Muscle layer of duodenum (tissue), 2 donors: ENCODE measurements around the gene SUZ12.
"Not testable (repeated sequence)": the region's sequence is repeated elsewhere in the genome, so short reads cannot be mapped to it uniquely, and the experiment has no call there.

Experiments used
- H3K27ac ChIP-seq: one replicate; pipeline ENCODE4 v1.7.0; 2013; ENCODE audit warnings: mild to moderate bottlenecking, low read length
- H3K27me3 ChIP-seq: one replicate; pipeline ENCODE4 v1.7.0; 2013; ENCODE audit warnings: low read depth, mild to moderate bottlenecking, control low read depth, low read length
- H3K36me3 ChIP-seq, 2 donors: one replicate each; pipeline ENCODE4 v1.7.0; 2013; ENCODE audit warnings: low read length in 2 of 2, control low read depth in 1 of 2, mild to moderate bottlenecking in 1 of 2; ENCODE audit not compliant: insufficient read depth in 2 of 2, control insufficient read depth in 1 of 2
- H3K4me1 ChIP-seq, 2 donors: one replicate each; pipeline ENCODE4 v1.7.0; 2013; ENCODE audit warnings: low read length in 2 of 2, mild to moderate bottlenecking in 2 of 2, control low read depth in 1 of 2, moderate library complexity in 1 of 2; ENCODE audit not compliant: insufficient read depth in 2 of 2, control insufficient read depth in 1 of 2
- H3K4me3 ChIP-seq, 2 donors: one replicate each; pipeline ENCODE4 v1.7.0; 2013; ENCODE audit warnings: low read length in 2 of 2, low read depth in 1 of 2, mild to moderate bottlenecking in 1 of 2
- H3K9me3 ChIP-seq, 2 donors: one replicate each; pipeline ENCODE4 v1.7.0; 2013; ENCODE audit warnings: low read length in 2 of 2, control low read depth in 1 of 2, mild to moderate bottlenecking in 1 of 2; ENCODE audit not compliant: control insufficient read depth in 1 of 2
- donor health status: healthy.

Gene SUZ12

DNA sequence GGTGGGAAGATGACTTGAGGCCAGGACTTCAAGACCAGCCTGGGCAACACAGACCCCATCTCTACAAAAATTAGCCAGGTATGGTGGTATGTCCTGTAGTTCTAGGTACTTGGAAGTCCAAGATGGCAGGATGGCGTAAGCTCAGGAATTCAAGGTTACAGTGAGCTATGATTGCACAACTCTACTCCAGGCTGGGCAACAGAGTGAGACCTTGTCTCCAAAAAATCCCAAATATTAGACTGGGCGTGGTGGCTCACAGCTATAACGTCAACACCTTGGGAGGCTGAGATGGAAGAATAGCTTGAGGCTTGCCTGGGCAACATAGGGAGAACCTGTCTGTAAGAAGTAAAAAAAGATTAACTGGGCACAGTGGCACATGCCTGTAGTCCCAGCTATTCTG is 30.8 kb downstream of the SUZ12 start:
- Histone ChIP-seq H3K36me3 (peaks cover 4 to 9% of the 10 kb centered on the region in 2 donors), H3K9me3 (no peaks in the 10 kb centered on the region), H3K27ac (no peak overlapping the region), H3K27me3 (no peaks in the 10 kb centered on the region), H3K4me1 (no peaks in the 10 kb centered on the region), H3K4me3 (no peak overlapping the region)

DNA sequence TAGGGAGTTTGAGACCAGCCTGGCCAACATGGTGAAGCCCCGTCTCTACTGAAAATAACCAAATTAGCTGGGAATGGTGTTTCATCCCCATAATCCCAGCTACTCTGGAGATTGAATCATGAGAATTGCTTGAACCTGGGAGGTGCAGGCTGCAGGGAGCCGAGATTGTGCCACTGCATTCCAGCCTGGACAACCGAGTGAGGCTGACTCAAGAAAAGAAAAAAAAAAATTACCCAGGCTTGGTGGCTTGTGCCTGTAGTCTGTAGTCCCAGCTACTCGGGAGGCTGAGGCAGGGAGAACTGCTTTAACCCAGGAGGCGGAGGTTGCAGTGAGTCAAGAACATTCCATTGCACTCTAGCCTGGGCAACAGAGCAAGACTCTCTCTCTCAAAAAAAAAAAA is 33.6 kb downstream of the SUZ12 start:
- H3K36me3 ChIP-seq, H3K27ac ChIP-seq, H3K9me3 ChIP-seq, H3K4me1 ChIP-seq, H3K27me3 ChIP-seq, H3K4me3 ChIP-seq: not testable (repeated sequence)

DNA sequence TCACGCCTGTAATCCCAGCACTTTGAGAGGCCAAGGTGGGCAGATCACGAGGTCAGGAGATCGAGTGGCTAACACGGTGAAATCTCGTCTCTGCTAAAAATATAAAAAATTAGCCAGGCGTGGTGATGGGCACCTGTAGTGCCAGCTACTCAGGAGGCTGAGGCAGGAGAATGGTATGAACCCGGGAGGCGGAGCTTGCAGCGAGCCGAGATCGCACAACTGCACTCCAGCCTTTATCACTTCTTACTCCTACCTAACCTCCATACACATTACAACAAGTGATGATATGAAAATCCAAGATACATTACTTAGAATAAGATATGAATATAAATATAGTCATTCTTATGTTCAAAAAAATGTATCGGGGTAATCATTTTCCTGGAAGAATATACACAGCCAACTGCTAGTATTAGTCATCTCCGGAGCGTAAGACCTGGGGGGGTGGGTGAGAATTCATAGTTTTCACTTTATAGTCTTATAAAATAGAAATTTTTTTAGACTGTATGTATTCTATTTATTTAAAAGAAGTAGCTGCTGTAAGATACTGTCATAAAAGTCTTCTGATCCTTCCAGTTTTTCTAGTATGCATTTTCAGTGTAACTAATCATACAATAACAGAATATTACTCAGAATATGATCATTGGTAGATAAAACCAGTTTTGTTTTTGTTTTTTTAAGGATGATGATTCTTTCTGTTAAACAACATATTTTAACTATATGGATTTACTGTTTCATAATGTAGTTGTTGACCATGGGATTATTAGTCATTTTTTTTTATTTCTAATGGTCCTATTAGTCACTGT is 37.7 kb downstream of the SUZ12 start:
- not testable (repeated sequence) for H3K4me3 ChIP-seq, H3K27me3 ChIP-seq, H3K27ac ChIP-seq, H3K36me3 ChIP-seq, H3K4me1 ChIP-seq, H3K9me3 ChIP-seq

DNA sequence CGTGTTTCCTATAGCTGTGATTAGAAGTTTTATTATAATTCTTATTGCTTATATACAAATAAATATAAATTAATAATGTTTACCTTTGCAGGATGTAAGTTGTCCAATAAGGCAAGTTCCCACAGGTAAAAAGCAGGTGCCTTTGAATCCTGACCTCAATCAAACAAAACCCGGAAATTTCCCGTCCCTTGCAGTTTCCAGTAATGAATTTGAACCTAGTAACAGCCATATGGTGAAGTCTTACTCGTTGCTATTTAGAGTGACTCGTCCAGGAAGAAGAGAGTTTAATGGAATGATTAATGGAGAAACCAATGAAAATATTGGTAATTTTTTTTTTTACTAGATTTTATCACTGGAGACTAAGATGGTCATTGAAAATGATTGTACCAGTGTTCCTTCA is 38.6 kb downstream of the SUZ12 start:
- not testable (repeated sequence) for H3K27me3 ChIP-seq, H3K27ac ChIP-seq, H3K4me1 ChIP-seq, H3K4me3 ChIP-seq, H3K9me3 ChIP-seq, H3K36me3 ChIP-seq

DNA sequence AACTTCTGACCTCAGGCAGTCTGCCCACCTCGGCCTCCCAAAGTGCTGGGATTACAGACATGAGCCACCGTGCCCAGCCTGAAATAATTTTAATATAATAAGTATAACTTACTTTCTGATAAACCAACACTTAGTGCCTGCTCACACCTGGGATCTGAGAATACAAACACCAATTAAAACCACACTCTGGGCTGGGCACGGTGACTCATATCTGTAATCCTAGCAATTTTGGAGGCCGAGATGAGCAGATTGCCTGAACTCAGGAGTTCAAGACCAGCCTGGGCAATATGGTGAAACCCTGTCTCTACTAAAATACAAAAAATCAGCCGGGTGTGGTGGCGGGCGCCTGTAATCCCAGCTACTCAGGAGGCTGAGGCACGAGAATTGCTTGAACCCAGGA is 55.0 kb downstream of the SUZ12 start:
- not testable (repeated sequence) for H3K27ac ChIP-seq, H3K4me1 ChIP-seq, H3K9me3 ChIP-seq, H3K27me3 ChIP-seq, H3K4me3 ChIP-seq
- peaks cover 27 to 73% of the 10 kb centered on the region in 2 donors for H3K36me3 ChIP-seq

DNA sequence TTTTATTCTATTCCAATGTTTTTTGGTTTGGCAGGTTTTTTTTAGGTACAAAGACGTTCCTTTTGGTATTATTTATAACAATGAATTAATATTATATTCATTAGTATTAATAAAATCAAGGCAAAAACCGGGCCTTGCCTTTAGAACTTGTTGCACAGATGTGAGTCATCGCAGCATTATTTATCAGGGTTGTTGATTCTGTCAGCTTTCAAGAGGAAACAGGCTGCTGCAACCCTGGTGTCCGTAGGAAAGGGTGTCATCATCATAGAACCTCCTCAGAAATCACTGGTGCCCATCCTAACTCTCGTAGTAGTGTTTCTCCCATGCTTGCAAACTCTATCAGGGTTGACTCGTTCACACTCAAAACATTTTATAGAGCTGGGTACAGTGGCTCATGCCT is 60.2 kb downstream of the SUZ12 start:
- Histone ChIP-seq H3K36me3 (peaks cover 32 to 58% of the 10 kb centered on the region in 2 donors), H3K9me3 (no peaks in the 10 kb centered on the region), H3K4me1 (no peaks in the 10 kb centered on the region), H3K4me3 (no peak overlapping the region), H3K27me3 (no peaks in the 10 kb centered on the region), H3K27ac (no peak overlapping the region)

DNA sequence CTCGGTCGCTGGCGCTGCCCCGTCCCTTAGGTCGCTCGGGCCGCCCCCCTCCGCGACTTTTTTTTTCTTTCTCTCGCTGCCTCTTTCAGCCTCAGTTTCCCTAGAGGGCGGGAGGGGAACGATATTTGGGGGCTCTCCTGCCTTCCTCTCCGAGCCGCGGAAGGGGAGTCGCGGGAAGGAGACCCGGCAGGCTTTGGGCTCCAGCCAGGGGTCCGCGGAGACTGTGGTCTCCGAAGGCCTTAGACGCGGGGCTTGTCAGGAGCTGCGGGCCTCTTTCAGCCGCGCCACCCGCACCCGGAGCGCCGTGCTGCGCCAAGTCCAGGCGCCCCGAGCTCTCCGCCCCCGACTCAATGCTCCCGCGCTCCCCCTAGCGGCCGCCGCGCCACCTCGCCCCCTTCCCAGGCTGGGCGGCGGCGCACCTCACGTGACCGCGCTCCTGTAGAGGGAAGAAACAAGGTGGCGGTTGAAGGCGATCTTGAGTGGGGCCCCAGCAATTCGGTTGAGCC is 70.2 kb downstream of the SUZ12 start, which contains the start of gene LRRC37B:
Gene LRRC37B (plus strand): TSS at position 427 of the 506 bp plus-strand sequence. CDS start 14,010 bp downstream, outside the sequence.
- peak within 1 kb of the TSS; percentile 87 to 92 for H3K4me3 ChIP-seq
- no peaks in the 10 kb centered on the region for H3K9me3 ChIP-seq
- no peaks in the 10 kb centered on the region for H3K27me3 ChIP-seq
- peaks cover 0 to 16% of the 10 kb centered on the region in 2 donors for H3K4me1 ChIP-seq
- H3K36me3 ChIP-seq: no peaks in the 10 kb centered on the region
- peak within 1 kb of the TSS; percentile 31 for H3K27ac ChIP-seq

DNA sequence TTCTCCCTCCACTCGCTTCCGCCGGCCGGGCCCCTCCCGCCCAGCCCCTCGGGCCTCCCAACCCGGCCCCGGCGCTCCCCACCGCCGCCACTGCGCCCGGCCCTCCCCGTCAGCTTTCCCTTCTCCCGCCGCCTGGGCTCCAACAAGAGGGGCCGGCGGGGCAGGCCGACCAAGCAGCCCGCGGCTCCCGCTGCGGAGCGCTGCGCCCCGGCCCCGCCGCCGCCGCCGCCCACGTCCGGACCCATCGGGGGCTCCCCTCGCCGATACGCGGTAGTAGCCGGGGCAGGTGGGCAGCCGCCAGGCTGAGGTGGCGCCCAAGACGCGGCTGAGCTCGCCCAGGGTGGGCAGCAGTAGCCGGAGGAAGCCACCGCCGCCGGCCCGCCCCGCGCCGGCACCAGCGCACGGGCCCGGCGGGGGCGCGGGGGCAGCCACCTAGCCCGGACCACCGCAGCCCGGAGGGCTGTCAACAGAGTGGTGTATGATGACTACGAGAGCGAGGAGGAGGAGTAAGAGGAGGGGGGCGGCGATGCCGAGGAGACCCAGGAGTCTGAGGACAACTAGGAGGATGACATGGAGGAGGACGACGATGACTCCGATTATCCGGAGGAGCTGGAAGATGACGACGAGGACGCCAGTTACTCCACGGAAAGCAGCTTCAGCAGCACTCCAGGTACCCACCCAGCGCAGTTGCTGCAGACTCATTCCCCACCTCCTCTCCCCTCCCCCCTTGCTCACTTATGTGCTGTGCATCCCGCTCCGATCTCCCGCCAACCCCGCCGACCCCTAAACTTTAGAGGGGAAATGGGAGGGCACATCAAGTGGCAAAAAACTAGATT is 70.9 kb downstream of the SUZ12 start:
- Histone ChIP-seq H3K27ac (peak overlapping the region; percentile 31), H3K36me3 (no peaks in the 10 kb centered on the region), H3K9me3 (no peaks in the 10 kb centered on the region), H3K4me3 (peak overlapping the region; percentile 87 to 92), H3K4me1 (peaks cover 0 to 16% of the 10 kb centered on the region in 2 donors), H3K27me3 (no peaks in the 10 kb centered on the region)

DNA sequence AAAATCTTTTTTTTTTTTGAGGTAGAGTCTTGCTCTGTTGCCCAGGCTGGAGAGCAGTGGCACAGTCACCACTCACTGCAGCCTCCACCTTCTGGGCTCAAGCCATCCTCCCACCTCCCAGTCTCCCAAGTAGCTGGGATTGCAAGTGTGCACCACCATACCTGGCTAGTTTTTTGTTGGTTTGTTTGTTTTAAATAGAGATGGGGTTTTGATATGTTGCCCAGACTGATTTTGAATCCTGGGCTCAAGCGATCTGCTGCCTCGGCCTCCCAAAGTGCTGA is 72.4 kb downstream of the SUZ12 start:
- H3K27me3 ChIP-seq: no peaks in the 10 kb centered on the region
- H3K27ac ChIP-seq: no peak overlapping the region
- peak overlapping the region in 1 of 2 donors; percentile 92 for H3K4me3 ChIP-seq
- no peaks in the 10 kb centered on the region for H3K9me3 ChIP-seq
- H3K36me3 ChIP-seq: no peaks in the 10 kb centered on the region
- peaks cover 0 to 16% of the 10 kb centered on the region in 2 donors for H3K4me1 ChIP-seq

DNA sequence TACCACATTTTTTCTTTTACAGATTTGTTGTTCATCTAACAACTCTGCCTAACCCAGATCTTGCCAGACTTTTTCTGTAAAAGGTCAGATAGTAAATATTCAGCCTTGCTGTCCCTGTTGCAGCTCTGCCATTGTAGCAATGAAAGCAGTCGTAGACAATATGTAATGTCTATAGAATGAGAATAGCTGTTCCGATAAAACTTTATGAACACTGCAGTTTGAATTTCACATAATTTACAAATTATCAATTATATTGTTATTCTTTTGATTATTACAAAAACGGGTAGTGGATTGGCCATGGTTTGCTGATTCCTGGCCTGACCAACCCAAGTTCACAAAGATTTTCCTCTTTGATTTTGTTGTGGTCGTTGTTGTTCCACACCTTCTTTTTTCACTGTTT is 73.3 kb downstream of the SUZ12 start:
- Histone ChIP-seq H3K27me3 (no peaks in the 10 kb centered on the region), H3K4me1 (peaks cover 0 to 16% of the 10 kb centered on the region in 2 donors), H3K36me3 (no peaks in the 10 kb centered on the region), H3K4me3 (no peak overlapping the region), H3K9me3 (no peaks in the 10 kb centered on the region), H3K27ac (no peak overlapping the region)

DNA sequence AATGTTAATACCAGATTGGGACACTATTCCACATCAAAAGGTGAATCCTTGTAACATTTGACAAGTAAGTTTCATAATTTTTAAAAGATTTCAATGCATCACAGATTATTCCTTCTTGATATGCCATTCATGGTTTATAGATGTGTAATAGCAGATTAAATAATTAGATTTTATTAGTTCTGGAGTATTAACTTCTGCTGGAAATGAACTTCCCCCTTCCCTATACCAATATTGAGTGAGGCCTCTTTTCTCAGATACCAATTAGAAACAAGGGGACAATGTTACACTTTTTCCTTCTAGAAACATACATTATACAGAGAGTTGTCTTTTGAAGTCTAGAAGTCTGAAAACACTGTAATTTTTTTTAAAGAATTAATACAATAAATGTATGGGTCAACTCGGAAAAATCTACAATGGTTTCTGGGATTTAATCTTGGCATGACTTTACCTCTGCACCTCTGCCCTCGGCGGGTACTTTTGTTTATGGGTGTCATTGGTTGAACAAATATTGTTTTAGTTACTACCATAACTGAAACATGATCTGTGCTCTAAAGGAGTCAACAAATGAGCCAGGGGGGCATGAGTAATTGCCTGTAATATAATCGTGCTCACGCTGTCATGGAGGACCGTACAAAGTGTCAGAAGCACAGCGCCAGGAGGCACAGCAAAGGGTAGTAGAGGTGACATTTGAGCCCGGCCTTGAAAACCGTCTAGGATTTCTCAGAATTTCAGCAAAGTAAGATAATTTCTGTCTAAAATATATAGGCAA is 78.6 kb downstream of the SUZ12 start:
- H3K9me3 ChIP-seq: no peaks in the 10 kb centered on the region
- no peaks in the 10 kb centered on the region for H3K36me3 ChIP-seq
- no peaks in the 10 kb centered on the region for H3K27me3 ChIP-seq
- H3K27ac ChIP-seq: no peak overlapping the region
- no peak overlapping the region for H3K4me3 ChIP-seq
- no peaks in the 10 kb centered on the region for H3K4me1 ChIP-seq
